Mesothelial cell of epicardium (in vitro differentiated cells): ENCODE measurements around the gene OR11A1. TPM values are rescaled to one million over a fixed set of nuclear protein-coding genes. Genes with fewer than 3 reads are reported as not detected.

Experiments used
- DNase-seq, 2 experiments: peaks; one replicate each; pipeline ENCODE4 v3.0.0; 2021; ENCODE audit warnings: low spot score in 2 of 2; ENCODE audit not compliant: unreplicated experiment in 2 of 2
- H3K27ac Mint-ChIP-seq: 2 replicates; pipeline ENCODE4 v1.8.0; 2021; ENCODE audit warnings: mixed read lengths
- H3K27me3 Mint-ChIP-seq: 2 replicates; pipeline ENCODE4 v1.8.0; 2021; ENCODE audit warnings: low read depth, mixed read lengths
- H3K36me3 Mint-ChIP-seq: 2 replicates; pipeline ENCODE4 v1.8.0; 2021; ENCODE audit warnings: mixed read lengths
- H3K4me1 Mint-ChIP-seq: 2 replicates; pipeline ENCODE4 v1.8.0; 2021; ENCODE audit warnings: mixed read lengths
- H3K4me3 Mint-ChIP-seq: 2 replicates; pipeline ENCODE4 v1.8.0; 2021; ENCODE audit warnings: mild to moderate bottlenecking, moderate library complexity, mixed read lengths
- H3K9me3 Mint-ChIP-seq: 2 replicates; pipeline ENCODE4 v1.8.0; 2021; ENCODE audit warnings: mixed read lengths
- total RNA-seq: library from RNA; stranded (reverse); gene quantifications from 3 replicates; pipeline ENCODE4 v1.2.1, GENCODE V29; 2021
- TF ChIP-seq, protein P1 (sequence below): fragments of 200-600 bp; sonication (generic); IDR thresholded peaks from one replicate; pipeline ENCODE4 v1.5.0; 2021; ENCODE audit warnings: antibody characterized with exemption; ENCODE audit not compliant: unreplicated experiment

OR11A1 gene
- total RNA-seq, 1 donor from 2014 or later, result not detected

DNA sequence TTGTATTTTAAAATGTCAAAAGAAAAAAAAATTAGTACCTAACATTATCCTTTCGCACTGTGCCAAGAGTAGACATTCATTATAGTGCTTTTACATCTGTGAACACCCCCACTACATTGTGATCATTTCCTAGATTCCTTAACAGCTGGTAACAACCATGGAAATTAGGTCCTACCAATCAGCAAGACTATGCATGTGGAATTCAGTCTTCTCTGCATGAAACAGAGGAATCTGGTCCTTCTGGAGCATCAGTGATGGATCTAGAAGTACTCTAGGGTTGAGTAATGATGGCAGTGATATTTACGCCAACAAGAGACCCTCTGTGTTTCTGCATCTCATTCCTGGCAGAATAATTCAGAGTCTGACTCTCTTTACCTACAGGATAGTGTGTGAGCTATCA lies 32.7 kb downstream of the OR11A1 start:
- no peaks in the 10 kb centered on the region for H3K9me3 Mint-ChIP-seq
- H3K36me3 Mint-ChIP-seq, result no peaks in the 10 kb centered on the region
- H3K4me1 Mint-ChIP-seq, result no peaks in the 10 kb centered on the region
- TF ChIP-seq, protein P1, sequence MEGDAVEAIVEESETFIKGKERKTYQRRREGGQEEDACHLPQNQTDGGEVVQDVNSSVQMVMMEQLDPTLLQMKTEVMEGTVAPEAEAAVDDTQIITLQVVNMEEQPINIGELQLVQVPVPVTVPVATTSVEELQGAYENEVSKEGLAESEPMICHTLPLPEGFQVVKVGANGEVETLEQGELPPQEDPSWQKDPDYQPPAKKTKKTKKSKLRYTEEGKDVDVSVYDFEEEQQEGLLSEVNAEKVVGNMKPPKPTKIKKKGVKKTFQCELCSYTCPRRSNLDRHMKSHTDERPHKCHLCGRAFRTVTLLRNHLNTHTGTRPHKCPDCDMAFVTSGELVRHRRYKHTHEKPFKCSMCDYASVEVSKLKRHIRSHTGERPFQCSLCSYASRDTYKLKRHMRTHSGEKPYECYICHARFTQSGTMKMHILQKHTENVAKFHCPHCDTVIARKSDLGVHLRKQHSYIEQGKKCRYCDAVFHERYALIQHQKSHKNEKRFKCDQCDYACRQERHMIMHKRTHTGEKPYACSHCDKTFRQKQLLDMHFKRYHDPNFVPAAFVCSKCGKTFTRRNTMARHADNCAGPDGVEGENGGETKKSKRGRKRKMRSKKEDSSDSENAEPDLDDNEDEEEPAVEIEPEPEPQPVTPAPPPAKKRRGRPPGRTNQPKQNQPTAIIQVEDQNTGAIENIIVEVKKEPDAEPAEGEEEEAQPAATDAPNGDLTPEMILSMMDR, result no peak
- H3K27me3 Mint-ChIP-seq, result peaks cover 27% of the 10 kb centered on the region
- no peak for DNase-seq
- H3K4me3 Mint-ChIP-seq, result no peak overlapping the region
- H3K27ac Mint-ChIP-seq, result no peak overlapping the region

GRCh38 chr6:29419516-29419915 lies 37.4 kb downstream of the OR11A1 start:
- H3K4me3 Mint-ChIP-seq, result no peak overlapping the region
- no peak for DNase-seq
- no peaks in the 10 kb centered on the region for H3K36me3 Mint-ChIP-seq
- H3K27ac Mint-ChIP-seq, result no peak overlapping the region
- no peaks in the 10 kb centered on the region for H3K4me1 Mint-ChIP-seq
- H3K9me3 Mint-ChIP-seq, result no peaks in the 10 kb centered on the region
- TF ChIP-seq, protein P1, result no peak
- H3K27me3 Mint-ChIP-seq, result peaks cover 15% of the 10 kb centered on the region

DNA sequence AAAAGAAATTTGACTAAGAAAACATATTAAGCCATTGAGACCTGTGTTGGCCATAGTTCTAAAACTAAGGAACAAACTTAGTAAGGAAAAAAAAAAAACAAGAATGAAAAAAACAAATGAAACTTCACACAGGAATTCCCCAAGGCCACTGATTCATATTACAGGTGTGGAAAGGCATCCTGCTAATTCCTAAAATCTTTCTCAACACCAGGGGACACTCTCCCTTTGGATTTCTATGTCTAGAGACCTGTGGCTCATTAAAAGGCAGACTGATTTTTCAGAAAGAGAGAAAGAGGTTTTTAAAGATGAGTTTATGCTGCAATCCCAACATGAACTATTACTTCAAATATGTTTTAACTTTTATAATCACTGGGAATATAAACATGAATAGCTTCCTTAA lies 42.3 kb downstream of the OR11A1 start, which contains the start of gene OR12D1:
TSS of gene OR12D1 (plus strand) at position 341 of the 400 bp plus-strand sequence.
- TF ChIP-seq, protein P1, result no peak
- Mint-ChIP-seq H3K27ac (no peak within 1 kb of the TSS), H3K36me3 (no peaks in the 10 kb centered on the region), H3K4me3 (no peak within 1 kb of the TSS), H3K4me1 (no peaks in the 10 kb centered on the region), H3K9me3 (peaks cover 21% of the 10 kb centered on the region), H3K27me3 (peaks cover 20% of the 10 kb centered on the region)
- no peak for DNase-seq

- Mint-ChIP-seq H3K9me3 (peaks cover under 1% of the 10 kb centered on the region), H3K4me3 (no peak overlapping the region)
- no peak for DNase-seq
These were observed 53.1 kb downstream of the OR11A1 start for GRCh38 chr6:29403801-29404200.

DNA sequence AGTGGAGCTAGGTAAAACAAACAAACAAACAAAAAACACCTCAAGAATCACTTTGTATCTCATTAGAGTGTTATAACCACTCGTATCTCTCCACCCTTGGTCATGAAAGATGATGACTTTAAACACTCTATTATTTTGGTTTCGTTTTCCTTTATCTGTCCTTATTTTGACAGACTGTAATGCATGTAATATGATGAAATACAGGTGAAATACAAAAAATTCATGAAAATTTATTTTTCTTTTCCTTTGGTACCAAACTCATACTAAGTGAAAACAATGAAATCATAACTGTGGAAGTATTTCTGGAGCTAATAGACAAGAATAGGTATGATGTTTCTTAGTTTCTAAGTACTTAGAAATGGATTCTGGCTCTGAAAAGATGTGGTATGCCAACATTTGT lies 57.3 kb downstream of the OR11A1 start:
- Mint-ChIP-seq H3K36me3 (no peaks in the 10 kb centered on the region), H3K9me3 (no peaks in the 10 kb centered on the region), H3K27me3 (peaks cover 52% of the 10 kb centered on the region), H3K4me1 (no peaks in the 10 kb centered on the region), H3K4me3 (no peak overlapping the region), H3K27ac (no peak overlapping the region)
- TF ChIP-seq, protein P1, result no peak
- DNase-seq, result no peak

More at GRCh38 chr6:29403801-29404200, 53.1 kb downstream of the OR11A1 start:
- peaks cover 23% of the 10 kb centered on the region for H3K27me3 Mint-ChIP-seq
- H3K27ac Mint-ChIP-seq, result no peak overlapping the region
- no peaks in the 10 kb centered on the region for H3K4me1 Mint-ChIP-seq
- TF ChIP-seq, protein P1, result no peak
- no peaks in the 10 kb centered on the region for H3K36me3 Mint-ChIP-seq

- no peak within 1 kb of the TSS for H3K27ac Mint-ChIP-seq
- no peaks in the 10 kb centered on the region for H3K9me3 Mint-ChIP-seq
- H3K4me1 Mint-ChIP-seq, result no peaks in the 10 kb centered on the region
- no peak within 1 kb of the TSS for H3K4me3 Mint-ChIP-seq
- H3K27me3 Mint-ChIP-seq, result peaks cover 50% of the 10 kb centered on the region
- H3K36me3 Mint-ChIP-seq, result no peaks in the 10 kb centered on the region
- TF ChIP-seq, protein P1, result no peak
- no peak for DNase-seq
These were observed 61.5 kb downstream of the OR11A1 start, which contains the start of gene OR12D2 for GRCh38 chr6:29395331-29395730. Gene OR12D2 (plus strand): TSS chr6:29395631. CDS start chr6:29396700, 1,069 bp downstream.
